Mucosa of stomach (tissue), 1 donor: ENCODE results near the gene NOS1AP.

Experiments
- H3K27me3 ChIP-seq: one replicate; pipeline ENCODE4 v1.7.0; 2013; ENCODE audit warnings: mild to moderate bottlenecking, low read length; ENCODE audit not compliant: control insufficient read depth, insufficient read depth
- H3K36me3 ChIP-seq: one replicate; pipeline ENCODE4 v1.7.0; 2013; ENCODE audit warnings: low read length; ENCODE audit not compliant: control insufficient read depth, insufficient read depth
- H3K4me1 ChIP-seq: one replicate; pipeline ENCODE4 v1.7.0; 2013; ENCODE audit warnings: mild to moderate bottlenecking, low read length; ENCODE audit not compliant: control insufficient read depth, insufficient read depth
- H3K4me3 ChIP-seq: one replicate; pipeline ENCODE4 v1.7.0; 2013; ENCODE audit warnings: low read length
- H3K9ac ChIP-seq: one replicate; pipeline ENCODE4 v1.7.0; 2013; ENCODE audit warnings: mild to moderate bottlenecking, low read length, moderate library complexity
- H3K9me3 ChIP-seq: one replicate; pipeline ENCODE4 v1.7.0; 2013; ENCODE audit warnings: mild to moderate bottlenecking, low read length, moderate library complexity; ENCODE audit not compliant: control insufficient read depth
- donor health status: Pancreatic carcinoma.

NOS1AP gene

GRCh38 chr1:162353702-162354101, 284.2 kb downstream of the NOS1AP start:
- H3K4me1 ChIP-seq: peaks cover 7% of the 10 kb centered on the region
- H3K27me3 ChIP-seq: no peaks in the 10 kb centered on the region
- H3K9me3 ChIP-seq: no peaks in the 10 kb centered on the region
- no peak overlapping the region for H3K4me3 ChIP-seq
- no peak overlapping the region for H3K9ac ChIP-seq
- H3K36me3 ChIP-seq: no peaks in the 10 kb centered on the region

- H3K9ac ChIP-seq: no peak overlapping the region
- H3K4me3 ChIP-seq: no peak overlapping the region
- H3K36me3 ChIP-seq: no peaks in the 10 kb centered on the region
- peaks cover 6% of the 10 kb centered on the region for H3K4me1 ChIP-seq
- no peaks in the 10 kb centered on the region for H3K9me3 ChIP-seq
- no peaks in the 10 kb centered on the region for H3K27me3 ChIP-seq
Observed at GRCh38 chr1:162357681-162358266, 288.3 kb downstream of the NOS1AP start.

GRCh38 chr1:162358928-162359327, 289.4 kb downstream of the NOS1AP start:
- Histone ChIP-seq H3K27me3 (no peaks in the 10 kb centered on the region), H3K36me3 (no peaks in the 10 kb centered on the region), H3K9ac (no peak overlapping the region), H3K4me3 (no peak overlapping the region), H3K4me1 (peaks cover 6% of the 10 kb centered on the region), H3K9me3 (no peaks in the 10 kb centered on the region)

GRCh38 chr1:162359523-162360236, 290.2 kb downstream of the NOS1AP start:
- Histone ChIP-seq H3K4me3 (no peak overlapping the region), H3K9me3 (no peaks in the 10 kb centered on the region), H3K4me1 (peaks cover 6% of the 10 kb centered on the region), H3K36me3 (no peaks in the 10 kb centered on the region), H3K9ac (no peak overlapping the region), H3K27me3 (no peaks in the 10 kb centered on the region)

GRCh38 chr1:162360237-162360873, 290.9 kb downstream of the NOS1AP start:
- peaks cover 6% of the 10 kb centered on the region for H3K4me1 ChIP-seq
- H3K9me3 ChIP-seq: no peaks in the 10 kb centered on the region
- H3K36me3 ChIP-seq: no peaks in the 10 kb centered on the region
- H3K4me3 ChIP-seq: no peak overlapping the region
- no peaks in the 10 kb centered on the region for H3K27me3 ChIP-seq
- H3K9ac ChIP-seq: no peak overlapping the region

GRCh38 chr1:162360874-162361260, 291.4 kb downstream of the NOS1AP start:
- Histone ChIP-seq H3K36me3 (no peaks in the 10 kb centered on the region), H3K9ac (no peak overlapping the region), H3K4me1 (peaks cover 6% of the 10 kb centered on the region), H3K27me3 (no peaks in the 10 kb centered on the region), H3K4me3 (no peak overlapping the region), H3K9me3 (no peaks in the 10 kb centered on the region)

- Histone ChIP-seq H3K9me3 (no peaks in the 10 kb centered on the region), H3K4me3 (no peak overlapping the region), H3K9ac (no peak overlapping the region), H3K4me1 (peaks cover 6% of the 10 kb centered on the region), H3K36me3 (no peaks in the 10 kb centered on the region), H3K27me3 (no peaks in the 10 kb centered on the region)
Observed at GRCh38 chr1:162361349-162361748, 291.9 kb downstream of the NOS1AP start.

GRCh38 chr1:162363823-162364222, 294.3 kb downstream of the NOS1AP start:
- Histone ChIP-seq H3K4me3 (no peak overlapping the region), H3K4me1 (peaks cover 6% of the 10 kb centered on the region), H3K9ac (no peak overlapping the region), H3K9me3 (no peaks in the 10 kb centered on the region), H3K36me3 (no peaks in the 10 kb centered on the region), H3K27me3 (no peaks in the 10 kb centered on the region)

GRCh38 chr1:162364498-162364897, 295.0 kb downstream of the NOS1AP start:
- Histone ChIP-seq H3K9ac (no peak overlapping the region), H3K36me3 (no peaks in the 10 kb centered on the region), H3K4me1 (peaks cover 6% of the 10 kb centered on the region), H3K4me3 (no peak overlapping the region), H3K9me3 (no peaks in the 10 kb centered on the region), H3K27me3 (no peaks in the 10 kb centered on the region)

- Histone ChIP-seq H3K36me3 (no peaks in the 10 kb centered on the region), H3K9ac (no peak overlapping the region), H3K27me3 (no peaks in the 10 kb centered on the region), H3K9me3 (no peaks in the 10 kb centered on the region), H3K4me1 (peaks cover 4% of the 10 kb centered on the region), H3K4me3 (no peak overlapping the region)
Observed at GRCh38 chr1:162365284-162366020, 296.0 kb downstream of the NOS1AP start.

GRCh38 chr1:162366149-162366548, 296.7 kb downstream of the NOS1AP start:
- no peaks in the 10 kb centered on the region for H3K27me3 ChIP-seq
- H3K9ac ChIP-seq: no peak overlapping the region
- H3K9me3 ChIP-seq: no peaks in the 10 kb centered on the region
- H3K36me3 ChIP-seq: no peaks in the 10 kb centered on the region
- H3K4me1 ChIP-seq: peaks cover 4% of the 10 kb centered on the region
- H3K4me3 ChIP-seq: no peak overlapping the region

- H3K4me3 ChIP-seq: no peak overlapping the region
- H3K9me3 ChIP-seq: no peaks in the 10 kb centered on the region
- H3K36me3 ChIP-seq: no peaks in the 10 kb centered on the region
- H3K4me1 ChIP-seq: peaks cover 4% of the 10 kb centered on the region
- no peaks in the 10 kb centered on the region for H3K27me3 ChIP-seq
- no peak overlapping the region for H3K9ac ChIP-seq
Observed at GRCh38 chr1:162366671-162367070, 297.2 kb downstream of the NOS1AP start.
